ENCODE data around the gene XRCC2. TPM values are rescaled to one million over a fixed set of nuclear protein-coding genes. Genes with fewer than 3 reads are reported as not detected.

Gene XRCC2
- total and polyA plus RNA-seq, 7 donors: 0.01 to 0.55 (median 0.16) TPM

GRCh38 chr7:152664636-152665035 is 11.3 kb downstream of the XRCC2 start:
- no peaks in the 10 kb centered on the region for H3K4me1 ChIP-seq
- TF ChIP-seq CTCF (IDR thresholded peaks at IDR 0.05): no peak
- 66 to 89% (median 80%) methylated on average over 4 of the region's 4 CpGs for WGBS, 3 donors
- DNase-seq (no peak), ATAC-seq (no peak)
- no peaks in the 10 kb centered on the region for H3K9me3 ChIP-seq
- no peak overlapping the region for H3K27ac ChIP-seq
- no peak overlapping the region for H3K4me3 ChIP-seq
- no peaks in the 10 kb centered on the region for H3K27me3 ChIP-seq (ENCODE audit: insufficient read depth in 3 of 3, low read length in 2 of 3)
- H3K36me3 ChIP-seq (ENCODE audit: insufficient read depth in 1 of 2, low read depth in 1 of 2): no peaks in the 10 kb centered on the region
- intact Hi-C loops (cut with DNase I): no loop called here

DNA sequence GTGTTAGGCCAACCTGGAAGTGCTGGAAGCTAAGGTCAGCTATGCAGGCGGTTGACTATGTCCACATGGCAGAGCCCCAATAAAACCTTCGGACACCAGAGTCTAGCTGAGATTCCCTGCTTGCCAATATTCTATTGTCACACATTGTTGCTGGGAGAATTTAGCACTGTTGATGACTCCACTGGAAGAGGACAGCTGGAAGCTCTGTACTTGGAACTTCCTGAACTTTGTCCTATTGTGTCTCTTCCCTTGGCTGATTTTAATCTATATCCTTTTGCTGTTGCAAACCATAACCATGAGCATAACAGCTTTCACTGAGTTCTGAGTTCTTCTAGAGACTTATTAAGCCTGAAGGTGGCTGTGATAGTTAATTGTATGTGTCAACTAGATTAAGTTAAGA is 12.0 kb downstream of the XRCC2 start:
- H3K27me3 ChIP-seq (ENCODE audit: insufficient read depth in 3 of 3, low read length in 2 of 3): no peaks in the 10 kb centered on the region
- ATAC-seq (no peak), DNase-seq (no peak)
- no peaks in the 10 kb centered on the region for H3K36me3 ChIP-seq (ENCODE audit: insufficient read depth in 1 of 2, low read depth in 1 of 2)
- WGBS, 3 donors: 26 to 29% (median 27%) methylated on average over 2 of the region's 2 CpGs
- no peak overlapping the region for H3K27ac ChIP-seq
- TF ChIP-seq CTCF (IDR thresholded peaks at IDR 0.05): no peak
- H3K4me1 ChIP-seq: no peaks in the 10 kb centered on the region
- no peak overlapping the region for H3K4me3 ChIP-seq
- H3K9me3 ChIP-seq: no peaks in the 10 kb centered on the region
- intact Hi-C loops (cut with DNase I): no loop called here

GRCh38 chr7:152663148-152663740 is 12.7 kb downstream of the XRCC2 start:
- intact Hi-C loops (cut with DNase I): no loop called here
- no peak overlapping the region for H3K4me3 ChIP-seq
- no peak for TF ChIP-seq CTCF (IDR thresholded peaks at IDR 0.05)
- no peak overlapping the region for H3K27ac ChIP-seq
- ATAC-seq (no peak), DNase-seq (no peak)
- no peaks in the 10 kb centered on the region for H3K27me3 ChIP-seq (ENCODE audit: insufficient read depth in 3 of 3, low read length in 2 of 3)
- H3K4me1 ChIP-seq: no peaks in the 10 kb centered on the region
- WGBS, 3 donors: 61 to 68% (median 61%) methylated on average over 11 of the region's 11 CpGs
- no peaks in the 10 kb centered on the region for H3K9me3 ChIP-seq
- H3K36me3 ChIP-seq (ENCODE audit: insufficient read depth in 1 of 2, low read depth in 1 of 2): no peaks in the 10 kb centered on the region

- no peaks in the 10 kb centered on the region for H3K4me1 ChIP-seq
- no peak overlapping the region for H3K4me3 ChIP-seq
- ATAC-seq: peak; percentile 63 to 80 (median 76)
- intact Hi-C loops (cut with DNase I): no loop called here
- H3K27ac ChIP-seq: peak overlapping the region; percentile 11
- no peak for TF ChIP-seq CTCF (IDR thresholded peaks at IDR 0.05)
- no peaks in the 10 kb centered on the region for H3K36me3 ChIP-seq (ENCODE audit: insufficient read depth in 1 of 2, low read depth in 1 of 2)
- H3K27me3 ChIP-seq (ENCODE audit: insufficient read depth in 3 of 3, low read length in 2 of 3): no peaks in the 10 kb centered on the region
- 33 to 54% (median 45%) methylated on average over 1 of the region's 1 CpG for WGBS, 3 donors
- no peaks in the 10 kb centered on the region for H3K9me3 ChIP-seq
- no peak for DNase-seq
Measured at GRCh38 chr7:152661479-152661878, 14.5 kb downstream of the XRCC2 start.

DNA sequence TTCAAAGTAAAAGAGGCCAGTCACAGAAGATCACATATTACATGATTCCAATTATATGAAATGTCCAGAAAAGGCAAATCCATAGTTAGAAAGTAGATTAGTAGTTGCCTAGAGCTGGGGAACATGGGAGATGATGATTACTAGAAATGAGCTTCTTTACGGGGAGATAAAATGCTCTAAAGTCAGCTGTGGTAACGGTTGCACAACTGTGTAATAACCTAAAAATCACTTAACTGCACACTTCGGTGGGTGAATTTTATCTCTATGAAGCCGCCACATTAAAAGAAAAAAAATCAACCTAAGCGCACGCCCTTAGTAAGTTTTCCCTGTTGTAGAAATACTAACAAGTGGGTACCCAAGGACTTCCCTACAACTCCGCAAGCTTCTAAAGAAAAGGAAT is 15.9 kb downstream of the XRCC2 start:
- Histone ChIP-seq H3K27me3 (ENCODE audit: insufficient read depth in 3 of 3, low read length in 2 of 3) (no peaks in the 10 kb centered on the region), H3K9me3 (no peaks in the 10 kb centered on the region), H3K4me1 (no peaks in the 10 kb centered on the region), H3K4me3 (no peak overlapping the region), H3K27ac (no peak overlapping the region), H3K36me3 (ENCODE audit: insufficient read depth in 1 of 2, low read depth in 1 of 2) (no peaks in the 10 kb centered on the region)
- ATAC-seq (no peak), DNase-seq (no peak)
- intact Hi-C loops (cut with DNase I): no loop called here
- WGBS, 3 donors: 94 to 96% (median 94%) methylated on average over 7 of the region's 7 CpGs
- no peak for TF ChIP-seq CTCF (IDR thresholded peaks at IDR 0.05)
